Fibroblast of gingiva (primary cell): Measurements from ENCODE around the gene BID.
"Not testable (repeated sequence)": the region's sequence is repeated elsewhere in the genome, so short reads cannot be mapped to it uniquely, and the experiment has no call there.

Source experiments
- DNase-seq: peaks from one replicate; pipeline ENCODE4 v3.0.0-alpha.2; 2011; ENCODE audit warnings: low read depth

Gene BID

DNA sequence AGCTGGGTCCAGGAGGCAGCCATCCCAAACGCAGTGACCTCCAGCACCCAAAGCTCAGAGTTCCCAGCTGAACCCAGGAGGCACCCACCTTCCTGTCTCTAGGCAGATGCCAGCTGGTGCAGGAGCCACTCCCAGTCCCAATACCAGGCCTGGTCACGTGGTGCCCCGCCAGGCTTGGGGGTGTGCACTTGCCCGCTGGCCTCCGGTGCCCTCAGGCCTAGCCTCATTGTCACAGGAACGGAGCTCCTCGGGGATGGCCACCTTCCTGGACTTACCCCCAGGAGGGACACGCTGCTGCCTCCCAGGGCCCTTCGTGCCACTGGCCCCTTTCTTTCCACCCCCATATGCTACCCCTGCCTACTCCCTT lies 4.6 kb downstream of the BID start:
- no peak for DNase-seq

GRCh38 chr22:17769013-17769715 lies 5.1 kb downstream of the BID start:
- DNase-seq, result no peak

- DNase-seq, result no peak
These were observed 6.8 kb downstream of the BID start for GRCh38 chr22:17767233-17768065.

DNA sequence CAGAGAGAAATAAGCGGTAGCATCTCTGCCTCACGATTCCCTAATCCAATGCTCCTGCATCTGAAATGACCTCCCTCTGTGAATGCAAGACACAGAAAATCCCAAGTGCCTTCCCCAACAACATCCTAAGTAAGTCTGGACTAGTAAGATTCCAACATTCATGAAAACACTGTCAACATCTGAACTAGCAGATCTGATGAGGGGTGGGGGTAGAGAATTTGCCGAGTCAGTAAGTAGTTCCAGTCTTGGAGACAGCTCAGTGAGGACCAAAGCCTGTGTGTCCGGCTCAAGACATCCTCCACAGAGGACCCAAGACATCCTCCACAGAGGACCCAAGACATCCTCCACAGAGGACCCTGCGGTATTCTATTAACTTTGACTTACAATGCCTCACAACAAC lies 9.4 kb downstream of the BID start:
- not testable (repeated sequence) for DNase-seq

DNA sequence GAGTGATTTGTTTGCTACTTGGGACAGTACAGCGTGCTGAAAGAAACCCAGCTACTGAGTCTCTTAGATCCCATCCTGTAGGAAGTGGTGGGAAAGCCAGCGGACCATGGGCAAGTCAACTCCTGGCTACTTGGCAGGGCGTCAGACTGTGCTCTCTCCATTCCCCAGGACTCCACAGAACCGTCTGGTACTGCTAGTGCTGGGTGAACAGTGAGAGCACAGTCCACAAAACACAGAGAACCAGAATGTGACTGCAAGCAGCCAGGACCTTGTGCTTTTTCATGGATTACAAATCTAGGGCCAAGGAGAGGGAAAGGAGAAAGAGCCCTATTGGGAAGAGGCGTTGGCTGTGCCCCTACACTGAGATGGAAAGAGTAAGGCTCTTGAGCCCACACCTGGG lies 10.2 kb downstream of the BID start:
- no peak for DNase-seq

DNA sequence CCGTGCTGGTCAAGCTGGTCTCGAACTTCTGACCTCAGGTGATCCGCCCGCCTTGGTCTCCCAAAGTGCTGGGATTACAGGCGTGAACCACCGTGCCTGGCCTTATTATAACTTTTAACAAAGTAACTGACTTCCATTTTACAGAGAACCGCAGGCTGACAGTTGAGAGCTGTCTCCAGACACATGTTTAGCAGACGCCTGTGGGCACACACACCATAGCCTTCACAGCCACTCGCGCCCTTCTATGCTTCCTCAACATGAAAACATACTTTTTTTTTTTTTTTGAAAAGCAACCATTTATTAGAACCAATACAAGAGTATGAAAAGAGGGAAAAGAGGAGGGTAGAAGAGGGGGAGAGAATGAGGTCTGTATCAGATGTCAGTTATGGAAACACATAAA lies 10.8 kb downstream of the BID start:
- not testable (repeated sequence) for DNase-seq

DNA sequence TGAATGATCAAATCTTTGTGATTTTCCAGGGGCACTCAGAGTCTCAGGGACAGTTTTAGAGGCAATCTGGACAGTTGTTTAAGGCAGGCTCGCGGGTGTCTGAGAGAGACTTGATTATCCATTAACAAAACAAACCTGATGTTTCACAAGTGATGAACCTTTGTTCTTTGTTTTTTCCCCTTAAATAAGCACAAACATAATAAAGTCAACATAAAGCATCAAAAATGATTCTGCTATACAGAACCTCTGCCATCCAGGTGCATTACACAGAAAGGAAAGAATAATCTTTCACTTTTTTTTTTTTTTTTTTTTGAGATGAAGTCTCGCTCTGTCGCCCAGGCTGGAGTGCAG lies 13.2 kb downstream of the BID start:
- no peak for DNase-seq

- no peak for DNase-seq
These were observed 19.9 kb downstream of the BID start for GRCh38 chr22:17754233-17754925.

GRCh38 chr22:17753401-17753989 lies 20.8 kb downstream of the BID start:
- no peak for DNase-seq

GRCh38 chr22:17751596-17751995 lies 22.7 kb downstream of the BID start:
- DNase-seq, result no peak

GRCh38 chr22:17749605-17750395 lies 24.5 kb downstream of the BID start:
- no peak for DNase-seq

GRCh38 chr22:17748555-17749353 lies 25.5 kb downstream of the BID start:
- no peak for DNase-seq

DNA sequence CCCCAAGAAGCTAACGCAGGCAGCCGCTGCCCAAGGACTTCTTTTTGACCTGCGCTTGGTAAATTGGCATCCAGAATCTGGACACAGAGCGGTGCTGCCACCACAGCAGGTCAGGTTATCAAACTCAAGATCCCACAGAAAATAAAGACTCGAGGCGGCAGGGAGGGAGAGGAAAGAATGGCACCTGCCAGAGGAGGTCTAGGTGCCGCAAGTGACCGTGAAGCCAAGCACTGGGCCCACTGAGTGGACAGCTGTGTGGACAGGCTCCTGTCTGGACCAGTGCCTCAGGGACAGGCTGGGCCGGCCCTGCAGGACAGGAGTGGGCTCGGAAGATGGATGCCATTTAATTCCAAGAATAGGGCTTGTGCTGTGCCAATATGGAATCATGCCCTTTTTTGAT lies 27.4 kb downstream of the BID start:
- no peak for DNase-seq

DNA sequence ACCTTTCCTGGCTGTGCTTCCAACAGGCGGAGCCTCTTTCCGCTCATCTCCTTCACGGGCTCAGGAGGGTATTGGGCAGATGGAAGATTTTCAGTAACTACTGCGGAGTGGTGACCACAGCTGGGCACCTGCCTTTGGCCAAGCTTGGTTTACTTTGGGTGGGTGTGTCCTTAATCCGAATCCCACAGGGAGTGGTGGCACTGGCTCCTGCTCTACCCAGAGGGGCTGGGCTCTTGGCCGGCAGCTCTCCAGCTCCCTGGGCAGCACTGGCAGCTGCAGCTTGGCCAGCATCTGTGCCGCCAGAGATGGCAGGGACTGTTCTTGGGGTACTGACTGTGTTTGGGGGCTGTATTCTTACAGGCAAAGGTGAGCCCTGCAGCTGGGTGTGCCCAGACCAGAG lies 29.8 kb downstream of the BID start:
- DNase-seq, result no peak

DNA sequence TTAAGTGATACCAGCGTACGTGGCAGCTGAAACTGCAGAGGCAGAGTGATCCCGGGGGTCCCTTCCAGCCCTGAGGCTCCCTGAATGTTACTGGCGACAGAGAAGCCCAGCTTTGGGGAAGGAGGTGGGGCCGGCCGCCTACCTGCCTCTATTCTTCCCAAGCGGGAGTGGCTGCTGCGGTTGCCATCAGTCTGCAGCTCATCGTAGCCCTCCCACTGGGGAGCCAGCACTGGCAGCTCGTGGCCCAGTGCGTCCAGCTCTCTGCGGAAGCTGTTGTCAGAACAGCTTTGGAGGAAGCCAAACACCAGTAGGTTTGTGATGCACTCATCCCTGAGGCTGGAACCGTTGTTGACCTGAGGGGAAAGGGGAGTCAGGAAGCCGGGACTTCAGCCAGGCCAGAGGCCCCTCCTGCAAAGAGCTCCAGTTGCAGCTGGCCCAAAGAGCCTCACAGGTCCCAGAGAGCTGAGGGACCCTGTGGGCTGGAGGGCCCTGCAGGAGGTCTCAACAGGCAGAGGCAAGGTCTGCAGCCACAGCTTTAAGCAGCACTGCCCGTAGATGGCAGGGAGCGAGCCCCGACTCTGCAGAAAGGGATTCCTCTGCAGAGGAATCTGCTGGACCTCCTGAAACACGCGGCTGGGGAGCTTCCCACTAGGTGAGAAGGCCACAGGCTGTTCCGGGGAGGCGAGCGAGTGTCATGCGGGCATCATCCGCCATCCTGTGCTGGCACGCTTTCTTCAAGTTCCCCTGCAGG lies 30.4 kb downstream of the BID start:
- no peak for DNase-seq

- DNase-seq, result peak; percentile 47
These were observed 31.8 kb downstream of the BID start for GRCh38 chr22:17742527-17742902.

DNA sequence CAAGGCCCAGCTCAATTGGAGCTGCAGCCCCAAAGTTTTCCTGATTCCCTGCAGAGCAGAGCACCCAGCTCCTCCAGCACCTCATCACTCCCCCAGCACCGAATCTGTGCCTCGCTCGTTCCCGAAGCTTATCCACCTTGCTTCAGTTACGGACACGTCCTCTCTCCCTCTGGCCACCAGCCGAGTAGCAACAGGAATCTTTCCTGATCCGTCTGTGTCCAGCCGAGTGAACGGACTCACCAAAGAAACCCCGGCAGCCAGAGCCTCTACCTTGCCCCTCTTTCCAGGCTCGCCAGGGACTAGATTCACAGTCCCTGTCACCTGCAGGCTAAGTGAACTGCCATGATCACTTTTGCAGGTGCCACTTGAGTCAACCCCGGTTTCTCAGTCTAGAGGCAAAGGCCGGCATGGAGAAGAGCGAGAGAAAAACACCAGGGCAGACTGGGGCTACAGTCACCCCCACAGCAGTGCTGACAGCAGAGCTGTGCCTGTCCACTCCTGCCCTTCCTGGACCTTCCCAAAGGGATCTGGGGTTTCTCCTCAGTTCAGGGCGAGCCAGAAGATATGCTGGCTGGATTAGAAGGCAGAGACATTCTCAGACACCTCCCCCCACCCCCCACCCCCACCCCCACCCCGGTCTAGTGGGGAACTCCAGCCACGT lies 32.3 kb downstream of the BID start:
- no peak for DNase-seq

GRCh38 chr22:17739196-17739975 lies 34.9 kb downstream of the BID start:
- DNase-seq, result no peak
